CD14-positive monocyte (primary cell): ENCODE results near the gene SFMBT2. TPM values are rescaled to one million over a fixed set of nuclear protein-coding genes. Genes with fewer than 3 reads are reported as not detected.

Experiments used
- DNase-seq, 3 donors: peaks; one replicate each; pipeline ENCODE4 v3.0.0-alpha.2; 2011 to 2022
- H2AFZ ChIP-seq: 2 replicates; pipeline ENCODE4 v1.6.0; 2012; ENCODE audit warnings: mild to moderate bottlenecking, low read depth, low read length, inconsistent platforms; ENCODE audit not compliant: insufficient read depth, poor library complexity, severe bottlenecking
- H3K27ac ChIP-seq, 2 donors: 1 replicate in 1 of 2; 2 replicates in 1 of 2; pipeline ENCODE4 v1.5.1; 2012 to 2013; ENCODE audit warnings: low read length in 2 of 2, control low read depth in 1 of 2, inconsistent platforms in 1 of 2, low read depth in 1 of 2, mild to moderate bottlenecking in 1 of 2
- H3K27me3 ChIP-seq, 2 donors: one replicate each; pipeline versions ENCODE4 v1.6.0 to v1.6.1; 2011 to 2013; ENCODE audit warnings: low read length in 2 of 2; ENCODE audit not compliant: control insufficient read depth in 2 of 2, insufficient read depth in 2 of 2
- H3K36me3 ChIP-seq, 2 donors: replicated peaks in 1 of 2; 1 replicate in 1 of 2; 2 replicates in 1 of 2; pipeline versions ENCODE4 v1.5.1 to v1.6.1; 2012 to 2013; ENCODE audit warnings: low read length in 2 of 2, control low read depth in 1 of 2, inconsistent platforms in 1 of 2, mild to moderate bottlenecking in 1 of 2; ENCODE audit not compliant: insufficient read depth in 2 of 2, control insufficient read depth in 1 of 2
- H3K4me1 ChIP-seq, 2 donors: 1 replicate in 1 of 2; 2 replicates in 1 of 2; pipeline versions ENCODE4 v1.5.1 to v1.6.1; 2012 to 2013; ENCODE audit warnings: low read length in 2 of 2, control low read depth in 1 of 2, inconsistent platforms in 1 of 2, mild to moderate bottlenecking in 1 of 2, moderate library complexity in 1 of 2; ENCODE audit not compliant: insufficient read depth in 2 of 2, control insufficient read depth in 1 of 2
- H3K4me2 ChIP-seq: replicated peaks from 2 replicates; pipeline ENCODE3; 2012; ENCODE audit warnings: low read length, moderate library complexity, mild to moderate bottlenecking; ENCODE audit not compliant: poor library complexity, severe bottlenecking; ENCODE audit errors: extremely low read depth
- H3K4me3 ChIP-seq, 3 experiments: fragments of 200-600 bp in 1 of 3; sonication (generic) in 1 of 3; replicated peaks in 1 of 3; 1 replicate in 2 of 3; 2 replicates in 1 of 3; pipeline ENCODE4 v1.5.1; 2011 to 2013; ENCODE audit warnings: low read length in 3 of 3, mild to moderate bottlenecking in 3 of 3, control low read depth in 2 of 3, low read depth in 2 of 3, inconsistent platforms in 1 of 3, moderate library complexity in 1 of 3
- H3K79me2 ChIP-seq: 2 replicates; pipeline ENCODE4 v1.6.0; 2012; ENCODE audit warnings: mild to moderate bottlenecking, control low read depth, inconsistent platforms, low read length, moderate library complexity; ENCODE audit not compliant: insufficient read depth
- H3K9ac ChIP-seq: 2 replicates; pipeline ENCODE4 v1.6.0; 2017; ENCODE audit warnings: low read length, mild to moderate bottlenecking; ENCODE audit not compliant: insufficient read depth, poor library complexity, severe bottlenecking
- H3K9me3 ChIP-seq, 2 donors: replicated peaks in 1 of 2; 1 replicate in 1 of 2; 2 replicates in 1 of 2; pipeline versions ENCODE4 v1.5.1 to v1.6.1; 2012 to 2013; ENCODE audit warnings: low read length in 2 of 2, control low read depth in 1 of 2; ENCODE audit not compliant: control insufficient read depth in 1 of 2, insufficient read depth in 1 of 2
- H4K20me1 ChIP-seq: 2 replicates; pipeline ENCODE4 v1.6.0; 2012; ENCODE audit warnings: mild to moderate bottlenecking, low read length, control low read depth, moderate library complexity; ENCODE audit not compliant: insufficient read depth
- H3K27ac Mint-ChIP-seq, 7 donors: one replicate each; pipeline ENCODE4 v1.8.0; 2020; ENCODE audit warnings: mild to moderate bottlenecking in 7 of 7, mixed read lengths in 7 of 7, moderate library complexity in 6 of 7, inconsistent platforms in 2 of 7
- H3K27me3 Mint-ChIP-seq, 3 donors: one replicate each; pipeline ENCODE4 v1.8.0; 2021 to 2022; ENCODE audit warnings: low read depth in 3 of 3, mild to moderate bottlenecking in 3 of 3, mixed read lengths in 3 of 3, moderate library complexity in 3 of 3, inconsistent platforms in 1 of 3
- H3K36me3 Mint-ChIP-seq, 2 donors: one replicate each; pipeline ENCODE4 v1.8.0; 2020; ENCODE audit warnings: mixed read lengths in 2 of 2, inconsistent platforms in 1 of 2, mild to moderate bottlenecking in 1 of 2
- H3K4me1 Mint-ChIP-seq: one replicate; pipeline ENCODE4 v1.8.0; 2020; ENCODE audit warnings: mild to moderate bottlenecking, mixed read lengths
- H3K4me3 Mint-ChIP-seq, 2 donors: one replicate each; pipeline ENCODE4 v1.8.0; 2020; ENCODE audit warnings: mild to moderate bottlenecking in 2 of 2, mixed read lengths in 2 of 2, moderate library complexity in 1 of 2
- H3K9me3 Mint-ChIP-seq, 7 donors: one replicate each; pipeline ENCODE4 v1.8.0; 2020 to 2022; ENCODE audit warnings: mixed read lengths in 7 of 7, mild to moderate bottlenecking in 6 of 7, moderate library complexity in 6 of 7, inconsistent platforms in 2 of 7
- CTCF ChIP-seq: fragments of 200-600 bp; IDR thresholded peaks from one replicate; pipeline ENCODE4 v1.8.0; 2022; ENCODE audit warnings: antibody characterized with exemption, mild to moderate bottlenecking
- WGBS: methylation state at CpG from one replicate; pipeline ENCODE4 v1.1.5; 2013; ENCODE audit warnings: missing lambda C conversion rate; ENCODE audit not compliant: insufficient coverage; 5-methylcytosine and 5-hydroxymethylcytosine counted together
- intact Hi-C, 2 donors: fragments of 100-400 bp; cut with micrococcal nuclease; formaldehyde crosslinking; loops; one replicate each; pipeline versions ENCODE4 v1.15.0 to v1.15.1; 2023
- polyA plus RNA-seq, 3 donors: library from polyadenylated mRNA; depleted of rRNA in 1 of 3; unstranded in 2 of 3; stranded (reverse) in 1 of 3; fragments of 300-500 nt in 2 of 3; fragments of >200 nt in 1 of 3; fragmentation: Illumina TruSeq in 2 of 3; gene quantifications; 1 replicate in 2 of 3; 2 replicates in 1 of 3; pipeline ENCODE4 v1.2.3, GENCODE V29; 2012 to 2021

Gene SFMBT2
- polyA plus RNA-seq, 3 donors, result 0.53 to 10.9 (median 1.6) TPM

DNA sequence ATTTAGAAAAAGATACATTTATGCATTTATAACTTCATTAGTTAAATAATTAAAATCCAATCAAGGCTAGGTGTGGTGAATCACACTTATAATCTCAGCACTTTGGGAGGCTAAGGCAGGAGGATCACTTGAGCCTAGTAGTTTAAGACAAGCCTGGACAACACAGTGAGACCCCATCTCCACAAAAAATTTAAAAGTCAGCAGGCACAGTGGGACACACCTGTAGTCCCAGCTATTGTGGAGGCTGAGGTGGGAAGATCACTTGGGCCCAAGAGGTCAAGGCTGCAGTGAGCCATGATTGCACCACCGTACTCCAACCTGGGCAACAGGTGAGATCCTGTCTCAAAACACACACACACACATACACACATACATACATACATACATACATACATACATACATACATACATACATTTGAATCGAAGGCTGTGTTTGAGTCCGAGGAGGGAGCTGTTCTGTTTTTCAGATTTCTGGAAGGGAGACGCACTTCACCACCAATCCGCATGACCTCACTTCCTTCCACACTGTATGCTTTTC is 30.1 kb downstream of the SFMBT2 start:
- H3K4me3 Mint-ChIP-seq, result no peak overlapping the region
- H3K9me3 Mint-ChIP-seq, result peaks cover 0 to 6% (median 4%) of the 10 kb centered on the region in 7 donors

More for the DNA sequence above, 30.1 kb downstream of the SFMBT2 start:
- Histone ChIP-seq H2AFZ (no peak overlapping the region), H3K9ac (no peak overlapping the region), H3K27me3 (no peaks in the 10 kb centered on the region), H4K20me1 (peaks cover 7% of the 10 kb centered on the region), H3K9me3 (no peaks in the 10 kb centered on the region), H3K36me3 (peaks cover 16 to 54% of the 10 kb centered on the region in 2 donors), H3K79me2 (peaks cover 44% of the 10 kb centered on the region), H3K4me3 (no peak overlapping the region), H3K4me2 (no peak overlapping the region), H3K4me1 (no peaks in the 10 kb centered on the region), H3K27ac (no peak overlapping the region)
- DNase-seq, result no peak
- H3K27ac Mint-ChIP-seq, result peak overlapping the region in 3 of 7 donors; percentile 2 to 50 (median 3)
- peaks cover 32 to 48% of the 10 kb centered on the region in 2 donors for H3K36me3 Mint-ChIP-seq
- no peaks in the 10 kb centered on the region for H3K27me3 Mint-ChIP-seq
- intact Hi-C loops, result no loop called here
- TF ChIP-seq CTCF, result no peak
- peaks cover under 1% of the 10 kb centered on the region for H3K4me1 Mint-ChIP-seq
- 40% methylated on average over 1 of the region's 5 CpGs for WGBS
